KOPT-K1 (cell line): ENCODE measurements around the gene LRP10.

Experiments used
- H3K27ac ChIP-seq: fragments of 200-600 bp; sonication (generic); 2 replicates; pipeline ENCODE4 v1.5.1; 2016; ENCODE audit warnings: antibody characterized with exemption, mild to moderate bottlenecking, low read depth, low read length; ENCODE audit not compliant: poor library complexity, severe bottlenecking
- H3K36me3 ChIP-seq: fragments of 200-600 bp; sonication (generic); 2 replicates; pipeline ENCODE4 v1.5.1; 2017; ENCODE audit warnings: antibody characterized with exemption, mild to moderate bottlenecking, low read length, moderate library complexity; ENCODE audit not compliant: insufficient read depth
- H3K9me3 ChIP-seq: fragments of 200-600 bp; sonication (generic); 2 replicates; pipeline ENCODE4 v1.5.1; 2017; ENCODE audit warnings: antibody characterized with exemption, low read length, mild to moderate bottlenecking; ENCODE audit not compliant: insufficient read depth, poor library complexity, severe bottlenecking

LRP10 gene

DNA sequence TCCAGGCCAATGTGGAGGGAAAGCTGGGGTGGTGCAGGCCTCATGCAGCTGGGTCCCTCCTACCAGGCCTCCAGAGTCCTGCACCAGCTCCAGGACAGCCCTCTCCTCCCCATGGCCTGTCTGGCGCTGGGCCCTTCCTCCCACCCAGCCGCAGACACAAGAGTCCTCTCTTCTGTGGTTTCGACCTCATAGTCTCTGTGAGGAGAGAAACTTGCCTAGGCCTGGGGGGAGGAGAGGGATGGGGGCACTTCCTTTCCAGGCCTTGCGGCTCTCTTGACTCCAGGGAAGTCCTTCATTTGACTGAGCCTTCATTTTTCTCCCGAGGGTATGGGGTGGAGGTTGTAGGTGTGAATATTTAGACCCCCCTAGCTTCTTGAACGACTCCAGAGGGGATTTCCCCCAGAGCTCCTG lies 32.9 kb upstream of the LRP10 start:
- H3K9me3 ChIP-seq: no peaks in the 10 kb centered on the region
- H3K27ac ChIP-seq: no peak overlapping the region
- H3K36me3 ChIP-seq: peaks cover 21% of the 10 kb centered on the region

GRCh38 chr14:22839159-22839779 lies 32.3 kb upstream of the LRP10 start:
- Histone ChIP-seq H3K27ac (no peak overlapping the region), H3K36me3 (peaks cover 14% of the 10 kb centered on the region)

DNA sequence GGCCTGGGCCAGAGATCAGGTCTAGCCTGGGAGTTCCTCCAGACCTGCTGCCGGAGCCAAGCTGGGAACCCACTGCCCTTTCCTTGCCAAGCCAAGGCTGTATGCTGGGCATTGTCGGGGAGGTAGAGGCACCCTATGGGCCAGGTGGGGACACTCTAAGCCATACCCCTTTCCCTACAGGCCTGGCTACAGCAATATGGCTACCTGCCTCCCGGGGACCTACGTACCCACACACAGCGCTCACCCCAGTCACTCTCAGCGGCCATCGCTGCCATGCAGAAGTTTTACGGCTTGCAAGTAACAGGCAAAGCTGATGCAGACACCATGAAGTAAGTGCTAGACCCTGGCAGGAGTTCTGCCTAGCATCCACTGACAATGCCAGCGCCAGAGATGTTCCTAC lies 30.2 kb upstream of the LRP10 start:
- Histone ChIP-seq H3K36me3 (no peaks in the 10 kb centered on the region), H3K27ac (no peak overlapping the region), H3K9me3 (no peaks in the 10 kb centered on the region)

More at GRCh38 chr14:22839159-22839779, 32.3 kb upstream of the LRP10 start:
- no peaks in the 10 kb centered on the region for H3K9me3 ChIP-seq

DNA sequence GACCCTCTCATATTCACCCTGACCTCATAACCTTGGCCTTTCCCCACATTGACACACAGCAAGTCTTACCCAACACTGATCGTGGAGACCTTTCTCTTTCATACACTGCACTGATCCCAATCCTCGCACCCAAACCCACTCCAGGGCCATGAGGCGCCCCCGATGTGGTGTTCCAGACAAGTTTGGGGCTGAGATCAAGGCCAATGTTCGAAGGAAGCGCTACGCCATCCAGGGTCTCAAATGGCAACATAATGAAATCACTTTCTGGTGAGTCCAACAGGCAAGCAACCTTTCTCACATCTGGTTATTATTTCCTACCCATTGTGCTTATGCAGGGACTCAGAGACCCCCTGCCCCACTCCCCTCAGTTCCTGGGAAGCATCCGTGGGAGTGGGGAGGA lies 29.8 kb upstream of the LRP10 start:
- Histone ChIP-seq H3K27ac (no peak overlapping the region), H3K9me3 (no peaks in the 10 kb centered on the region), H3K36me3 (no peaks in the 10 kb centered on the region)

GRCh38 chr14:22842211-22843122 lies 29.1 kb upstream of the LRP10 start:
- H3K9me3 ChIP-seq: no peaks in the 10 kb centered on the region
- H3K36me3 ChIP-seq: no peaks in the 10 kb centered on the region
- H3K27ac ChIP-seq: no peak overlapping the region

DNA sequence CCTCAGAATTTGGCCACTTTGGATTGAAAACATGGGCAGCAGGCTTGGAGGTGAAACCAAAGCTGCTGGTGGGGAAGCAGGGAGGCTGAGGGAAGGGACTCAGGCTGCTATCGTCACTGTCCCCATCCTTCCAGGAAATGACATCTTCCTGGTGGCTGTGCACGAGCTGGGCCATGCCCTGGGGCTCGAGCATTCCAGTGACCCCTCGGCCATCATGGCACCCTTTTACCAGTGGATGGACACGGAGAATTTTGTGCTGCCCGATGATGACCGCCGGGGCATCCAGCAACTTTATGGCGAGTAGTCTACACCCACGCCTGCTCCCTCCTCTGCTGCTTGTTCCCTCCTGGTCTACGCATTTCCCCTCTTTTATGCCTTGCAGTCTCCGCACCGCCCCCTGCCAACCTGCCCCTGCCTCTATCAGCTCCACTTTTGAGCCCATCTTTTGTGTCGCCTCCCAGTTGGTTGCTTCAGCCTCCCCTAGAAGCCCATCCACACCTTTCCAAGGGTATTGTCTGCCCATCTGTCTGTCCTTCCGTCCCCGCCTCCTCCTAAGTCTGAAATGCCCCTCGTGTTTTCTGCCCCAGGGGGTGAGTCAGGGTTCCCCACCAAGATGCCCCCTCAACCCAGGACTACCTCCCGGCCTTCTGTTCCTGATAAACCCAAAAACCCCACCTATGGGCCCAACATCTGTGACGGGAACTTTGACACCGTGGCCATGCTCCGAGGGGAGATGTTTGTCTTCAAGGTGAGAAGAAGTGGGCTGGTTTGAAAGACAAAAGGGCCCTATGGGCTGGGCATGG lies 28.2 kb upstream of the LRP10 start:
- Histone ChIP-seq H3K36me3 (no peaks in the 10 kb centered on the region), H3K9me3 (no peaks in the 10 kb centered on the region), H3K27ac (no peak overlapping the region)

DNA sequence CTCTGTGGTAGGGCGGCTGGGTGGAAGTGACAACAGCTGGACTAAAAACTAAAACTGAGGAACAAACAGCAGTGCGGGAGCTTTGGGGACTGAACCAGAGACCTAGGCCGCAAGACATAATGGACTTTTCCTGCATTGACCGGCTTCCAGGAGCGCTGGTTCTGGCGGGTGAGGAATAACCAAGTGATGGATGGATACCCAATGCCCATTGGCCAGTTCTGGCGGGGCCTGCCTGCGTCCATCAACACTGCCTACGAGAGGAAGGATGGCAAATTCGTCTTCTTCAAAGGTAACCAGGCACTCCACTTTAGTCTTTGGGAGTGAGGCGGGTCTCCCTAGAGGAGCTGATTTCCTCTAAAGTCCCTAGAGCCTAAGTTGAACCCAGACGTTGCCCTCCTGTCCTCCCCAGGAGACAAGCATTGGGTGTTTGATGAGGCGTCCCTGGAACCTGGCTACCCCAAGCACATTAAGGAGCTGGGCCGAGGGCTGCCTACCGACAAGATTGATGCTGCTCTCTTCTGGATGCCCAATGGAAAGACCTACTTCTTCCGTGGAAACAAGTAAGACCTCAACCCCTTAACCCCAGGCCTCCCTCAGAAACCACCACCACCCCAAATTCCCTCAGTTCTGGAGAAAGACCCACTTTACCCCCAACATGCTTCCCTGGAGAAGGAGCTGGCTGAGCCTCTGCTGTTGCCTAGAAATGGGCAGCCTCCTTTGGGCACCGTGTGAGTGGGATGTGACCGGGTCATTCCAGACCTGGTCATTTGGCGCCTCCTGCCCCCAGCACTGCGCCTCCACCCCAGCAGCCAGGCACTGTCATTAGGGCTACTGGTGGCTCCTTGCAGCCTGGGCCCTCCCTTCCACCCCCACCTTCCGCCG lies 27.1 kb upstream of the LRP10 start:
- Histone ChIP-seq H3K36me3 (no peaks in the 10 kb centered on the region), H3K27ac (no peak overlapping the region), H3K9me3 (no peaks in the 10 kb centered on the region)

GRCh38 chr14:22845103-22845394 lies 26.5 kb upstream of the LRP10 start:
- Histone ChIP-seq H3K36me3 (no peaks in the 10 kb centered on the region), H3K9me3 (no peaks in the 10 kb centered on the region), H3K27ac (no peak overlapping the region)

DNA sequence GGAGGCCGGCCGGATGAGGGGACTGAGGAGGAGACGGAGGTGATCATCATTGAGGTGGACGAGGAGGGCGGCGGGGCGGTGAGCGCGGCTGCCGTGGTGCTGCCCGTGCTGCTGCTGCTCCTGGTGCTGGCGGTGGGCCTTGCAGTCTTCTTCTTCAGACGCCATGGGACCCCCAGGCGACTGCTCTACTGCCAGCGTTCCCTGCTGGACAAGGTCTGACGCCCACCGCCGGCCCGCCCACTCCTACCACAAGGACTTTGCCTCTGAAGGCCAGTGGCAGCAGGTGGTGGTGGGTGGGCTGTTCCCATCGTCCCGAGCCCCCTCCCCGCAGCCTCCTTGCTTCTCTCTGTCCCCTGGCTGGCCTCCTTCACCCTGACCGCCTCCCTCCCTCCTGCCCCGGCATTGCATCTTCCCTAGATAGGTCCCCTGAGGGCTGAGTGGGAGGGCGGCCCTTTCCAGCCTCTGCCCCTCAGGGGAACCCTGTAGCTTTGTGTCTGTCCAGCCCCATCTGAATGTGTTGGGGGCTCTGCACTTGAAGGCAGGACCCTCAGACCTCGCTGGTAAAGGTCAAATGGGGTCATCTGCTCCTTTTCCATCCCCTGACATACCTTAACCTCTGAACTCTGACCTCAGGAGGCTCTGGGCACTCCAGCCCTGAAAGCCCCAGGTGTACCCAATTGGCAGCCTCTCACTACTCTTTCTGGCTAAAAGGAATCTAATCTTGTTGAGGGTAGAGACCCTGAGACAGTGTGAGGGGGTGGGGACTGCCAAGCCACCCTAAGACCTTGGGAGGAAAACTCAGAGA lies 25.5 kb upstream of the LRP10 start:
- H3K9me3 ChIP-seq: no peaks in the 10 kb centered on the region
- no peaks in the 10 kb centered on the region for H3K36me3 ChIP-seq
- no peak overlapping the region for H3K27ac ChIP-seq

GRCh38 chr14:22846811-22847307 lies 24.7 kb upstream of the LRP10 start:
- Histone ChIP-seq H3K27ac (no peak overlapping the region), H3K36me3 (no peaks in the 10 kb centered on the region), H3K9me3 (no peaks in the 10 kb centered on the region)

DNA sequence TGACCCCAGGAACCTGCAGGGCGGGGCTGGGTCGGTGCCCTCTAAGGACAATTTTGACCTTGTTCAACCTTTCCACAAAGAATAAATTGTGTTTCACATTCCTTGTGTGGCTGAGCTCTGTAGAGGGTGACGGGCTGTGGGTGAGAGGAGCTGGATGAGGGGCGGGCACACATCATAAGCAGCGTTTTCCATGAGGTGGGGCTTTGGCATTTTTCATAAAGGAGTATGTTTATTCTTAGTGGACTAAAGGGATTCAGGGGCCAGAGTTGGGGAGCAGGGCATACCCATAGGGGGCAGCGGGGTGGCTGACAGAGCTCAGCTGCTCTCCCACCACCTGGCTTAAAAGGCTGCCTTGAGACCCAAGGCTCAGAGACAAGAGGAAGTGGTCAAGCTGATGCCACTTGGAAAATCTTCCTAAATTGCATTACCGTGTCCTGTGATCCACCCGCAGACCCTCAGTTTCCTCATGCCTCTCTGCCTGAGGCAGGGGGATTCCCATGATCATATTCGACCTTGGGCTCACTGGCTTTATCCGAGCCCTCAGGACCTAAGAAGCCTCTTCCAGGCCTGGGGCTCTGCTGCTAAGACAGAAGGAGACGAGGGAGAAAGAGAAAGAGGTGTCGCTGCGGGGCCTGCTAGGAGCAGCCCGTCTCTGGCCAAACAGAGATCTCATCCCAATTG lies 23.7 kb upstream of the LRP10 start:
- no peak overlapping the region for H3K27ac ChIP-seq
- no peaks in the 10 kb centered on the region for H3K36me3 ChIP-seq
- H3K9me3 ChIP-seq: no peaks in the 10 kb centered on the region

DNA sequence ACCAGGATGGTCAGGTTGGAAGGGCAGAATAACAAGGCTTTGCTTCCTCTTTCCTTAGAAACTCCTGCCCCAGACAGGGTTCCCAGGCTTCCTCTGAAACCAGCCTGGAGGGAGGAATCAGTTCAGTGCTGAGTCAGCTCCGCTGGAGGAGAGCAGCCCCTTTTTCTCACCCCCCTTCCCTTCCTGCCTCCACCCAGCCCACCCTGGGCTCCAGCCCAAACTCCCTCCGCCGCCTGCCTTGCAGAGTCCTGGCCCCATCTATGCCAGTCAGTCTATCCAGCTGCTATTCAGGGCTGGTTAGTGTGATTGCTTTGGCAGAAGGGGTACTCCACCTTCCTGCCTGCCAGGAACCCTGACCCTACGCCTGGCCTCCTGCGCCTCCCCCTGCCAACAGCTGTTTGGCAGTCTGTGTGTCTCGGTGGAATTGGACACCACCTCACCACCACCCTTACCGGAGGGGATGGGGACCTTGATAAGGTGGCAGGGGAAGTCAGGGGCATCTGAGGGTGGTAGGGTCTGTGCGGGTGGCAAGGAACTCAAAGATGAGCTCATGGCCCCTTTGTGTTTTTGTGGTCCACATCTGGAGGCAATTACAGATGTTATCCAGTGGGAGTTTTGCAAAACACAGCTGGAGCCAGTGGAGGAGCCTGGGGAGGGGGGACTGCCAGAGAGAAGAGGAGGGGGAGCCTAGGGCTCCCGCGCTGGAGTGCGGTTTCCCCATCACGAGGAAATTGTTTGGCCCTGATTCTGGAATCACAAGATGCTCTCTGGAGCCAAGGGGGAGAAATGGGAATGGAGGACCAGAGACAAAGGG lies 23.0 kb upstream of the LRP10 start:
- H3K27ac ChIP-seq: no peak overlapping the region
- H3K36me3 ChIP-seq: no peaks in the 10 kb centered on the region
- H3K9me3 ChIP-seq: no peaks in the 10 kb centered on the region
